Measurements from ENCODE around the gene KLHDC4. TPM values are rescaled to one million over a fixed set of nuclear protein-coding genes. Genes with fewer than 3 reads are reported as not detected.

KLHDC4 gene
- total RNA-seq, 1 experiment from 2014 or later, result 117 TPM

- no peak for DNase-seq
- Mint-ChIP-seq H3K27ac (ENCODE audit: unreplicated experiment) (no peak overlapping the region), H3K36me3 (ENCODE audit: insufficient read depth, unreplicated experiment) (peaks cover 38% of the 10 kb centered on the region), H3K4me3 (ENCODE audit: unreplicated experiment) (no peak overlapping the region), H3K27me3 (ENCODE audit: insufficient read depth, unreplicated experiment) (no peaks in the 10 kb centered on the region), H3K4me1 (ENCODE audit: low read depth, unreplicated experiment) (no peaks in the 10 kb centered on the region), H3K9me3 (ENCODE audit: unreplicated experiment) (no peaks in the 10 kb centered on the region)
- POLR2A ChIA-PET, result no interaction called here
- no peaks in the 10 kb centered on the region for H3K27me3 ChIP-seq (replicated peaks; ENCODE audit: control insufficient read depth, insufficient read depth, low read length)
- no peak overlapping the region for H3K4me3 ChIP-seq (ENCODE audit: low read depth, low read length)
- no TSS peak for BruUV-seq (replicated peaks)
- intact Hi-C loops (cut with micrococcal nuclease; ENCODE audit: unreplicated experiment), result no loop called here
- TF ChIP-seq, protein P1, sequence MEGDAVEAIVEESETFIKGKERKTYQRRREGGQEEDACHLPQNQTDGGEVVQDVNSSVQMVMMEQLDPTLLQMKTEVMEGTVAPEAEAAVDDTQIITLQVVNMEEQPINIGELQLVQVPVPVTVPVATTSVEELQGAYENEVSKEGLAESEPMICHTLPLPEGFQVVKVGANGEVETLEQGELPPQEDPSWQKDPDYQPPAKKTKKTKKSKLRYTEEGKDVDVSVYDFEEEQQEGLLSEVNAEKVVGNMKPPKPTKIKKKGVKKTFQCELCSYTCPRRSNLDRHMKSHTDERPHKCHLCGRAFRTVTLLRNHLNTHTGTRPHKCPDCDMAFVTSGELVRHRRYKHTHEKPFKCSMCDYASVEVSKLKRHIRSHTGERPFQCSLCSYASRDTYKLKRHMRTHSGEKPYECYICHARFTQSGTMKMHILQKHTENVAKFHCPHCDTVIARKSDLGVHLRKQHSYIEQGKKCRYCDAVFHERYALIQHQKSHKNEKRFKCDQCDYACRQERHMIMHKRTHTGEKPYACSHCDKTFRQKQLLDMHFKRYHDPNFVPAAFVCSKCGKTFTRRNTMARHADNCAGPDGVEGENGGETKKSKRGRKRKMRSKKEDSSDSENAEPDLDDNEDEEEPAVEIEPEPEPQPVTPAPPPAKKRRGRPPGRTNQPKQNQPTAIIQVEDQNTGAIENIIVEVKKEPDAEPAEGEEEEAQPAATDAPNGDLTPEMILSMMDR (IDR thresholded peaks at IDR 0.05; ENCODE audit: insufficient read depth in 1 of 2, low read depth in 1 of 2, low read length in 1 of 2, severe bottlenecking in 1 of 2, unreplicated experiment in 1 of 2), result no peak
- CTCF ChIA-PET, result no interaction called here
- peaks cover 3% of the 10 kb centered on the region for H3K36me3 ChIP-seq (ENCODE audit: control insufficient read depth, insufficient read depth, low read length)
- no peaks in the 10 kb centered on the region for H3K9me3 ChIP-seq
- H3K4me1 ChIP-seq, result no peaks in the 10 kb centered on the region
Observed at GRCh38 chr16:87740441-87740840, 25.3 kb downstream of the KLHDC4 start.

- Mint-ChIP-seq H3K27ac (ENCODE audit: unreplicated experiment) (no peak overlapping the region), H3K36me3 (ENCODE audit: insufficient read depth, unreplicated experiment) (peaks cover 34% of the 10 kb centered on the region), H3K4me3 (ENCODE audit: unreplicated experiment) (no peak overlapping the region), H3K9me3 (ENCODE audit: unreplicated experiment) (no peaks in the 10 kb centered on the region), H3K4me1 (ENCODE audit: low read depth, unreplicated experiment) (no peaks in the 10 kb centered on the region), H3K27me3 (ENCODE audit: insufficient read depth, unreplicated experiment) (no peaks in the 10 kb centered on the region)
- BruUV-seq (replicated peaks), result no TSS peak
- CTCF ChIA-PET, result no interaction called here
- intact Hi-C loops (cut with micrococcal nuclease; ENCODE audit: unreplicated experiment), result no loop called here
- no peak for DNase-seq
- Histone ChIP-seq H3K4me1 (no peaks in the 10 kb centered on the region), H3K9me3 (no peaks in the 10 kb centered on the region), H3K4me3 (ENCODE audit: low read depth, low read length) (no peak overlapping the region), H3K27me3 (replicated peaks; ENCODE audit: control insufficient read depth, insufficient read depth, low read length) (no peaks in the 10 kb centered on the region), H3K36me3 (ENCODE audit: control insufficient read depth, insufficient read depth, low read length) (peaks cover 3% of the 10 kb centered on the region)
- TF ChIP-seq, protein P1 (IDR thresholded peaks at IDR 0.05; ENCODE audit: insufficient read depth in 1 of 2, low read depth in 1 of 2, low read length in 1 of 2, severe bottlenecking in 1 of 2, unreplicated experiment in 1 of 2), result no peak
- POLR2A ChIA-PET, result no interaction called here
Observed at GRCh38 chr16:87739801-87740200, 26.0 kb downstream of the KLHDC4 start.

GRCh38 chr16:87736008-87736382, 29.8 kb downstream of the KLHDC4 start:
- BruUV-seq (replicated peaks), result no TSS peak
- H3K27ac Mint-ChIP-seq (ENCODE audit: unreplicated experiment), result no peak overlapping the region
- TF ChIP-seq, protein P1 (IDR thresholded peaks at IDR 0.05; ENCODE audit: insufficient read depth in 1 of 2, low read depth in 1 of 2, low read length in 1 of 2, severe bottlenecking in 1 of 2, unreplicated experiment in 1 of 2), result no peak
- Histone ChIP-seq H3K9me3 (no peaks in the 10 kb centered on the region), H3K36me3 (ENCODE audit: control insufficient read depth, insufficient read depth, low read length) (no peaks in the 10 kb centered on the region; the same call in 1 of the 2 replicates), H3K4me3 (ENCODE audit: low read depth, low read length) (no peak overlapping the region), H3K4me1 (no peaks in the 10 kb centered on the region), H3K27me3 (replicated peaks; ENCODE audit: control insufficient read depth, insufficient read depth, low read length) (no peaks in the 10 kb centered on the region)
- H3K36me3 Mint-ChIP-seq (ENCODE audit: insufficient read depth, unreplicated experiment), result peaks cover 38% of the 10 kb centered on the region
- H3K27me3 Mint-ChIP-seq (ENCODE audit: insufficient read depth, unreplicated experiment), result no peaks in the 10 kb centered on the region
- no peaks in the 10 kb centered on the region for H3K4me1 Mint-ChIP-seq (ENCODE audit: low read depth, unreplicated experiment)
- DNase-seq, result no peak
- CTCF ChIA-PET, result no interaction called here
- POLR2A ChIA-PET, result no interaction called here
- intact Hi-C loops (cut with micrococcal nuclease; ENCODE audit: unreplicated experiment), result no loop called here
- no peaks in the 10 kb centered on the region for H3K9me3 Mint-ChIP-seq (ENCODE audit: unreplicated experiment)
- H3K4me3 Mint-ChIP-seq (ENCODE audit: unreplicated experiment), result no peak overlapping the region

All from Caco-2 (cell line).